ENCODE measurements around the gene DDC. TPM values are rescaled to one million over a fixed set of nuclear protein-coding genes. Genes with fewer than 3 reads are reported as not detected.
"Not testable (repeated sequence)": the region's sequence is repeated elsewhere in the genome, so short reads cannot be mapped to it uniquely, and the experiment has no call there.

DDC gene
- total and polyA plus RNA-seq, 2 donors (not counting 1 experiment from before 2014, with no cell fraction given) = not detected

GRCh38 chr7:50462361-50462760 lies 102.8 kb downstream of the DDC start:
- ChIA-PET CTCF (interaction anchor here (1.1 kb wide), 1 partner anchor 12 kb away, joined by 3 read pairs; no protein-coding TSS in a partner anchor), POLR2A (no interaction called here)
- H3K27me3 Mint-ChIP-seq = peaks cover 3% of the 10 kb centered on the region

GRCh38 chr7:50461695-50462094 lies 103.5 kb downstream of the DDC start:
- DNase-seq = no peak
- Mint-ChIP-seq H3K4me3 (no peak overlapping the region), H3K27ac (no peak overlapping the region), H3K27me3 (peaks cover 3% of the 10 kb centered on the region), H3K9me3 (ENCODE audit: insufficient read depth) (no peaks in the 10 kb centered on the region), H3K4me1 (peaks cover 2% of the 10 kb centered on the region)
- no peaks in the 10 kb centered on the region for H3K4me1 ChIP-seq (ENCODE audit: control insufficient read depth in 2 of 2, insufficient read depth in 2 of 2, low read length in 2 of 2)
- no peak overlapping the region for H3K4me2 ChIP-seq (replicated peaks; ENCODE audit: low read depth, low read length, poor library complexity, severe bottlenecking)
- intact Hi-C loops (cut with micrococcal nuclease) = no loop called here
- ChIA-PET CTCF (no interaction called here), POLR2A (no interaction called here)
- TF ChIP-seq EZH2 (IDR thresholded peaks at IDR 0.05; ENCODE audit: borderline replicate concordance, insufficient read depth, low read depth, low read length, poor library complexity, severe bottlenecking) (no peak), CTCF (IDR thresholded peaks at IDR 0.05) (no peak)
- no peak for ATAC-seq (ENCODE audit: low read depth)
- H4K20me1 ChIP-seq (ENCODE audit: control insufficient read depth, insufficient read depth, low read length, poor library complexity, severe bottlenecking) = no peaks in the 10 kb centered on the region
- H3K79me2 ChIP-seq (ENCODE audit: control insufficient read depth, insufficient read depth, low read length) = no peaks in the 10 kb centered on the region
- no peak overlapping the region for H3K9ac ChIP-seq (ENCODE audit: low read length)
- no peaks in the 10 kb centered on the region for H3K36me3 ChIP-seq (replicated peaks in 1 of 2; ENCODE audit: control extremely low read depth in 1 of 2, control insufficient read depth in 1 of 2, extremely low read depth in 1 of 2, insufficient read depth in 2 of 2, low read length in 1 of 2)
- WGBS (ENCODE audit: insufficient coverage) = 100% methylated on average over 1 of the region's 1 CpG
- no peaks in the 10 kb centered on the region for H3K9me3 ChIP-seq (ENCODE audit: control extremely low read depth in 1 of 3, control insufficient read depth in 2 of 3, insufficient read depth in 1 of 3, low read length in 2 of 3)
- no peak overlapping the region for H2AFZ ChIP-seq (ENCODE audit: insufficient read depth, low read depth, low read length, poor library complexity, severe bottlenecking)
- no peak overlapping the region for H3K27ac ChIP-seq (ENCODE audit: low read length in 2 of 2)
- peaks cover 0 to 2% (median 0%) of the 10 kb centered on the region in 4 experiments for H3K27me3 ChIP-seq (replicated peaks in 1 of 4; ENCODE audit: control extremely low read depth in 1 of 4, control insufficient read depth in 3 of 4, insufficient read depth in 4 of 4, low read length in 3 of 4)
- H3K4me3 ChIP-seq (ENCODE audit: control extremely low read depth in 1 of 5, extremely low read depth in 1 of 5, insufficient read depth in 1 of 5, low read depth in 2 of 5, low read length in 4 of 5) = no peak overlapping the region

More at GRCh38 chr7:50462361-50462760, 102.8 kb downstream of the DDC start:
- TF ChIP-seq EZH2 (IDR thresholded peaks at IDR 0.05; ENCODE audit: borderline replicate concordance, insufficient read depth, low read depth, low read length, poor library complexity, severe bottlenecking) (no peak), CTCF (IDR thresholded peaks at IDR 0.05) (no peak)
- DNase-seq = no peak
- no peaks in the 10 kb centered on the region for H3K9me3 Mint-ChIP-seq (ENCODE audit: insufficient read depth)
- Histone ChIP-seq H3K79me2 (ENCODE audit: control insufficient read depth, insufficient read depth, low read length) (no peaks in the 10 kb centered on the region), H3K36me3 (replicated peaks in 1 of 2; ENCODE audit: control extremely low read depth in 1 of 2, control insufficient read depth in 1 of 2, extremely low read depth in 1 of 2, insufficient read depth in 2 of 2, low read length in 1 of 2) (no peaks in the 10 kb centered on the region), H3K4me3 (ENCODE audit: control extremely low read depth in 1 of 5, extremely low read depth in 1 of 5, insufficient read depth in 1 of 5, low read depth in 2 of 5, low read length in 4 of 5) (no peak overlapping the region), H3K27me3 (replicated peaks in 1 of 4; ENCODE audit: control extremely low read depth in 1 of 4, control insufficient read depth in 3 of 4, insufficient read depth in 4 of 4, low read length in 3 of 4) (no peaks in the 10 kb centered on the region), H2AFZ (ENCODE audit: insufficient read depth, low read depth, low read length, poor library complexity, severe bottlenecking) (no peak overlapping the region), H3K9me3 (ENCODE audit: control extremely low read depth in 1 of 3, control insufficient read depth in 2 of 3, insufficient read depth in 1 of 3, low read length in 2 of 3) (no peaks in the 10 kb centered on the region), H3K27ac (ENCODE audit: low read length in 2 of 2) (no peak overlapping the region), H3K4me2 (replicated peaks; ENCODE audit: low read depth, low read length, poor library complexity, severe bottlenecking) (no peak overlapping the region), H3K9ac (ENCODE audit: low read length) (no peak overlapping the region), H4K20me1 (ENCODE audit: control insufficient read depth, insufficient read depth, low read length, poor library complexity, severe bottlenecking) (no peaks in the 10 kb centered on the region), H3K4me1 (ENCODE audit: control insufficient read depth in 2 of 2, insufficient read depth in 2 of 2, low read length in 2 of 2) (no peaks in the 10 kb centered on the region)
- no peak overlapping the region for H3K27ac Mint-ChIP-seq
- intact Hi-C loops (cut with micrococcal nuclease) = no loop called here
- WGBS (ENCODE audit: insufficient coverage) = no CpG with 5 or more reads among the region's 4 CpGs
- no peak overlapping the region for H3K4me3 Mint-ChIP-seq
- no peak for ATAC-seq (ENCODE audit: low read depth)
- H3K4me1 Mint-ChIP-seq = no peaks in the 10 kb centered on the region

GRCh38 chr7:50459183-50459582 lies 106.0 kb downstream of the DDC start:
- H3K4me2 ChIP-seq (replicated peaks; ENCODE audit: low read depth, low read length, poor library complexity, severe bottlenecking); ATAC-seq (ENCODE audit: low read depth); H3K4me3 Mint-ChIP-seq; DNase-seq; H3K36me3 ChIP-seq (replicated peaks in 1 of 2; ENCODE audit: control extremely low read depth in 1 of 2, control insufficient read depth in 1 of 2, extremely low read depth in 1 of 2, insufficient read depth in 2 of 2, low read length in 1 of 2); intact Hi-C loops (cut with micrococcal nuclease); H3K79me2 ChIP-seq (ENCODE audit: control insufficient read depth, insufficient read depth, low read length); H3K4me1 ChIP-seq (ENCODE audit: control insufficient read depth in 2 of 2, insufficient read depth in 2 of 2, low read length in 2 of 2); H3K27me3 Mint-ChIP-seq; H3K27me3 ChIP-seq (replicated peaks in 1 of 4; ENCODE audit: control extremely low read depth in 1 of 4, control insufficient read depth in 3 of 4, insufficient read depth in 4 of 4, low read length in 3 of 4); H3K4me1 Mint-ChIP-seq; H3K9ac ChIP-seq (ENCODE audit: low read length); H2AFZ ChIP-seq (ENCODE audit: insufficient read depth, low read depth, low read length, poor library complexity, severe bottlenecking); H3K27ac Mint-ChIP-seq; H3K9me3 Mint-ChIP-seq (ENCODE audit: insufficient read depth); H3K27ac ChIP-seq (ENCODE audit: low read length in 2 of 2); POLR2A ChIA-PET; H3K4me3 ChIP-seq (ENCODE audit: control extremely low read depth in 1 of 5, extremely low read depth in 1 of 5, insufficient read depth in 1 of 5, low read depth in 2 of 5, low read length in 4 of 5); H3K9me3 ChIP-seq (ENCODE audit: control extremely low read depth in 1 of 3, control insufficient read depth in 2 of 3, insufficient read depth in 1 of 3, low read length in 2 of 3); H4K20me1 ChIP-seq (ENCODE audit: control insufficient read depth, insufficient read depth, low read length, poor library complexity, severe bottlenecking): not testable (repeated sequence)
- CTCF ChIA-PET = interaction anchor here (0.7 kb wide), 1 partner anchor 49 kb away, joined by 3 read pairs; no protein-coding TSS in a partner anchor
- WGBS (ENCODE audit: insufficient coverage) = 84% methylated on average over 5 of the region's 27 CpGs
